Right lung (tissue), 5 donors: ENCODE results near the gene DGCR8. TPM values are rescaled to one million over a fixed set of nuclear protein-coding genes. Genes with fewer than 3 reads are reported as not detected.

Experiments
- DNase-seq, 2 donors: peaks; one replicate each; pipeline ENCODE4 v3.0.0-alpha.2; 2013
- polyA plus RNA-seq, 5 donors: library from polyadenylated mRNA; unstranded; fragments of 120-200 nt; gene quantifications; one replicate each; pipeline versions ENCODE4 v1.2.1 to v1.2.3, GENCODE V29; 2013; ENCODE audit warnings: inconsistent platforms in 1 of 5, low replicate concordance in 1 of 5; ENCODE audit not compliant: insufficient read length in 5 of 5, insufficient read depth in 1 of 5

DGCR8 gene
- polyA plus RNA-seq, 5 donors, result 42.6 to 50.7 (median 45.2) TPM

GRCh38 chr22:20046730-20047129, 33.3 kb upstream of the DGCR8 start:
- no peak for DNase-seq

GRCh38 chr22:20051927-20052308, 28.1 kb upstream of the DGCR8 start:
- no peak for DNase-seq

GRCh38 chr22:20052309-20053259, 27.5 kb upstream of the DGCR8 start:
- no peak for DNase-seq

- DNase-seq, result no peak
Measured at GRCh38 chr22:20053407-20054033, 26.5 kb upstream of the DGCR8 start.

- DNase-seq, result no peak
Measured at GRCh38 chr22:20054034-20054427, 26.0 kb upstream of the DGCR8 start.

- no peak for DNase-seq
Measured at GRCh38 chr22:20054485-20054884, 25.6 kb upstream of the DGCR8 start.

GRCh38 chr22:20055144-20055543, 24.9 kb upstream of the DGCR8 start:
- no peak for DNase-seq

GRCh38 chr22:20055654-20056053, 24.4 kb upstream of the DGCR8 start:
- no peak for DNase-seq

- no peak for DNase-seq
Measured at GRCh38 chr22:20056161-20056560, 23.9 kb upstream of the DGCR8 start.

GRCh38 chr22:20056696-20057386, 23.2 kb upstream of the DGCR8 start:
- no peak for DNase-seq

GRCh38 chr22:20057596-20058268, 22.3 kb upstream of the DGCR8 start:
- DNase-seq, result no peak

GRCh38 chr22:20058989-20059770, 20.9 kb upstream of the DGCR8 start:
- DNase-seq, result no peak

GRCh38 chr22:20060700-20061480, 19.2 kb upstream of the DGCR8 start:
- DNase-seq, result no peak

GRCh38 chr22:20061481-20061861, 18.6 kb upstream of the DGCR8 start:
- DNase-seq, result no peak

- no peak for DNase-seq
Measured at GRCh38 chr22:20062043-20062765, 17.8 kb upstream of the DGCR8 start.

GRCh38 chr22:20062766-20063083, 17.3 kb upstream of the DGCR8 start:
- no peak for DNase-seq

- no peak for DNase-seq
Measured at GRCh38 chr22:20063271-20064139, 16.5 kb upstream of the DGCR8 start.

- DNase-seq, result no peak
Measured at GRCh38 chr22:20064140-20064480, 15.9 kb upstream of the DGCR8 start.
